ENCODE data around the gene ADIPOQ. TPM values are rescaled to one million over a fixed set of nuclear protein-coding genes. Genes with fewer than 3 reads are reported as not detected.
"Not testable (repeated sequence)": the region's sequence is repeated elsewhere in the genome, so short reads cannot be mapped to it uniquely, and the experiment has no call there.

ADIPOQ gene
- total RNA-seq, 6 experiments from 2014 or later = not detected

- H3K9me3 ChIP-seq = no peaks in the 10 kb centered on the region
- H3K36me3 ChIP-seq = no peaks in the 10 kb centered on the region
- TF ChIP-seq CTCF (IDR thresholded peaks at IDR 0.05) (no peak), POLR2A (IDR thresholded peaks at IDR 0.05) (no peak)
- H3K4me3 ChIP-seq = no peak overlapping the region
- ATAC-seq (no peak), DNase-seq (no peak)
- H3K27ac ChIP-seq = no peak overlapping the region
- H3K4me1 ChIP-seq = no peaks in the 10 kb centered on the region
- intact Hi-C loops (cut with DNase I) = no loop called here
- H3K27me3 ChIP-seq = no peaks in the 10 kb centered on the region
Measured at GRCh38 chr3:186890911-186891310, 48.4 kb downstream of the ADIPOQ start.

- H3K27me3 ChIP-seq; H3K9me3 ChIP-seq; ATAC-seq; H3K36me3 ChIP-seq; H3K4me3 ChIP-seq; H3K27ac ChIP-seq; DNase-seq; H3K4me1 ChIP-seq; intact Hi-C loops (cut with DNase I): not testable (repeated sequence)
- WGBS (ENCODE audit: insufficient coverage, low coverage, low lambda C conversion rate, missing lambda C conversion rate) = no CpG with 5 or more reads among the region's 2 CpGs
Measured at GRCh38 chr3:186893071-186893470, 50.6 kb downstream of the ADIPOQ start.

- Histone ChIP-seq H3K4me1 (no peaks in the 10 kb centered on the region), H3K9me3 (no peaks in the 10 kb centered on the region), H3K27me3 (no peaks in the 10 kb centered on the region), H3K27ac (no peak overlapping the region), H3K36me3 (no peaks in the 10 kb centered on the region), H3K4me3 (no peak overlapping the region)
- no peak for TF ChIP-seq POLR2A (IDR thresholded peaks at IDR 0.05)
- TF ChIP-seq CTCF (IDR thresholded peaks at IDR 0.05) = no peak
- DNase-seq (no peak), ATAC-seq (no peak)
- intact Hi-C loops (cut with DNase I) = no loop called here
- 88% methylated on average over 5 of the region's 5 CpGs for WGBS (ENCODE audit: insufficient coverage, low coverage, low lambda C conversion rate, missing lambda C conversion rate)
Measured at GRCh38 chr3:186895406-186895805, 52.9 kb downstream of the ADIPOQ start.

GRCh38 chr3:186896006-186896405 lies 53.5 kb downstream of the ADIPOQ start:
- H3K36me3 ChIP-seq = no peaks in the 10 kb centered on the region
- no peak overlapping the region for H3K27ac ChIP-seq
- TF ChIP-seq CTCF (IDR thresholded peaks at IDR 0.05) (no peak), POLR2A (IDR thresholded peaks at IDR 0.05) (no peak)
- H3K27me3 ChIP-seq = no peaks in the 10 kb centered on the region
- H3K9me3 ChIP-seq = no peaks in the 10 kb centered on the region
- no peaks in the 10 kb centered on the region for H3K4me1 ChIP-seq
- H3K4me3 ChIP-seq = no peak overlapping the region
- ATAC-seq (no peak), DNase-seq (no peak)
- 100% methylated on average over 2 of the region's 4 CpGs for WGBS (ENCODE audit: insufficient coverage, low coverage, low lambda C conversion rate, missing lambda C conversion rate)
- intact Hi-C loops (cut with DNase I) = no loop called here

- 65% methylated on average over 3 of the region's 4 CpGs for WGBS (ENCODE audit: insufficient coverage, low coverage, low lambda C conversion rate, missing lambda C conversion rate)
- H3K36me3 ChIP-seq = no peaks in the 10 kb centered on the region
- H3K4me3 ChIP-seq = no peak overlapping the region
- intact Hi-C loops (cut with DNase I) = no loop called here
- DNase-seq = no peak
- H3K27ac ChIP-seq = no peak overlapping the region
- no peaks in the 10 kb centered on the region for H3K27me3 ChIP-seq
- TF ChIP-seq CTCF (IDR thresholded peaks at IDR 0.05) = no peak
- TF ChIP-seq POLR2A (IDR thresholded peaks at IDR 0.05) = no peak
- no peaks in the 10 kb centered on the region for H3K4me1 ChIP-seq
- no peak for ATAC-seq
- no peaks in the 10 kb centered on the region for H3K9me3 ChIP-seq
Measured at GRCh38 chr3:186896875-186897274, 54.4 kb downstream of the ADIPOQ start.
